Nephron (organoid): Measurements from ENCODE around the gene CDKN2C.

Experiments used
- H3K27ac Mint-ChIP-seq, 3 experiments: 2 replicates each; pipeline ENCODE4 v1.8.0; 2020; ENCODE audit warnings: mixed read lengths in 3 of 3, mild to moderate bottlenecking in 2 of 3, moderate library complexity in 1 of 3
- H3K27me3 Mint-ChIP-seq: 2 replicates; pipeline ENCODE4 v1.8.0; 2021; ENCODE audit warnings: low read depth, mild to moderate bottlenecking, moderate library complexity, mixed read lengths
- H3K36me3 Mint-ChIP-seq: 2 replicates; pipeline ENCODE4 v1.8.0; 2020; ENCODE audit warnings: low read depth, mixed read lengths
- H3K4me1 Mint-ChIP-seq: 2 replicates; pipeline ENCODE4 v1.8.0; 2020; ENCODE audit warnings: mixed read lengths
- H3K4me3 Mint-ChIP-seq, 3 experiments: 2 replicates each; pipeline ENCODE4 v1.8.0; 2020; ENCODE audit warnings: mild to moderate bottlenecking in 3 of 3, mixed read lengths in 3 of 3, moderate library complexity in 2 of 3
- H3K9me3 Mint-ChIP-seq: 2 replicates; pipeline ENCODE4 v1.8.0; 2020; ENCODE audit warnings: mixed read lengths
- CTCF ChIP-seq, 3 experiments: fragments of 200-600 bp; sonication (generic); IDR thresholded peaks; one replicate each; pipeline ENCODE4 v1.5.0; 2021; ENCODE audit warnings: antibody characterized with exemption in 3 of 3; ENCODE audit not compliant: unreplicated experiment in 3 of 3

The CDKN2C gene

GRCh38 chr1:50986653-50987052 is 16.6 kb downstream of the CDKN2C start:
- Mint-ChIP-seq H3K27ac (no peak overlapping the region), H3K36me3 (no peaks in the 10 kb centered on the region)

GRCh38 chr1:50989694-50990093 is 19.6 kb downstream of the CDKN2C start:
- no peaks in the 10 kb centered on the region for H3K36me3 Mint-ChIP-seq
- no peaks in the 10 kb centered on the region for H3K9me3 Mint-ChIP-seq
- H3K4me3 Mint-ChIP-seq: no peak overlapping the region
- no peak for TF ChIP-seq CTCF (IDR thresholded peaks at IDR 0.05; ENCODE audit: unreplicated experiment in 3 of 3)
- peaks cover 32% of the 10 kb centered on the region for H3K27me3 Mint-ChIP-seq
- H3K27ac Mint-ChIP-seq: no peak overlapping the region
- H3K4me1 Mint-ChIP-seq: no peaks in the 10 kb centered on the region

More at GRCh38 chr1:50986653-50987052, 16.6 kb downstream of the CDKN2C start:
- H3K4me3 Mint-ChIP-seq: no peak overlapping the region
- no peaks in the 10 kb centered on the region for H3K9me3 Mint-ChIP-seq
- H3K27me3 Mint-ChIP-seq: peaks cover 60% of the 10 kb centered on the region
- TF ChIP-seq CTCF (IDR thresholded peaks at IDR 0.05; ENCODE audit: unreplicated experiment in 3 of 3): no peak
- no peaks in the 10 kb centered on the region for H3K4me1 Mint-ChIP-seq

GRCh38 chr1:50992532-50993318 is 22.7 kb downstream of the CDKN2C start:
- no peak for TF ChIP-seq CTCF (IDR thresholded peaks at IDR 0.05; ENCODE audit: unreplicated experiment in 3 of 3)
- Mint-ChIP-seq H3K27ac (no peak overlapping the region), H3K4me3 (no peak overlapping the region), H3K27me3 (peaks cover 13% of the 10 kb centered on the region), H3K36me3 (no peaks in the 10 kb centered on the region), H3K9me3 (no peaks in the 10 kb centered on the region), H3K4me1 (no peaks in the 10 kb centered on the region)

- Mint-ChIP-seq H3K27me3 (peaks cover 13% of the 10 kb centered on the region), H3K27ac (no peak overlapping the region), H3K9me3 (no peaks in the 10 kb centered on the region), H3K4me3 (no peak overlapping the region), H3K4me1 (no peaks in the 10 kb centered on the region), H3K36me3 (no peaks in the 10 kb centered on the region)
- TF ChIP-seq CTCF (IDR thresholded peaks at IDR 0.05; ENCODE audit: unreplicated experiment in 3 of 3): no peak
These were observed 23.6 kb downstream of the CDKN2C start for GRCh38 chr1:50993645-50994044.

- Mint-ChIP-seq H3K4me1 (no peaks in the 10 kb centered on the region), H3K27me3 (peaks cover 8% of the 10 kb centered on the region), H3K27ac (no peak overlapping the region), H3K36me3 (no peaks in the 10 kb centered on the region), H3K9me3 (no peaks in the 10 kb centered on the region), H3K4me3 (no peak overlapping the region)
- TF ChIP-seq CTCF (IDR thresholded peaks at IDR 0.05; ENCODE audit: unreplicated experiment in 3 of 3): no peak
These were observed 25.0 kb downstream of the CDKN2C start for GRCh38 chr1:50994997-50995396.

- H3K27ac Mint-ChIP-seq: no peak overlapping the region
- peaks cover 8% of the 10 kb centered on the region for H3K27me3 Mint-ChIP-seq
- no peak for TF ChIP-seq CTCF (IDR thresholded peaks at IDR 0.05; ENCODE audit: unreplicated experiment in 3 of 3)
- H3K4me1 Mint-ChIP-seq: no peaks in the 10 kb centered on the region
- no peaks in the 10 kb centered on the region for H3K9me3 Mint-ChIP-seq
- no peaks in the 10 kb centered on the region for H3K36me3 Mint-ChIP-seq
- H3K4me3 Mint-ChIP-seq: no peak overlapping the region
These were observed 25.6 kb downstream of the CDKN2C start for GRCh38 chr1:50995651-50996050.
